Activated T-cell treated with anti-CD3 and anti-CD28 coated beads for 24 hours (primary cell): ENCODE measurements around the gene DHRS12.
A peak's percentile ranks its signal among the peaks of the same experiment; 100 is the strongest.

Source experiments
- DNase-seq: peaks from one replicate; pipeline ENCODE4 v3.0.0-alpha.2; 2020; ENCODE audit warnings: low read depth

DHRS12 gene

DNA sequence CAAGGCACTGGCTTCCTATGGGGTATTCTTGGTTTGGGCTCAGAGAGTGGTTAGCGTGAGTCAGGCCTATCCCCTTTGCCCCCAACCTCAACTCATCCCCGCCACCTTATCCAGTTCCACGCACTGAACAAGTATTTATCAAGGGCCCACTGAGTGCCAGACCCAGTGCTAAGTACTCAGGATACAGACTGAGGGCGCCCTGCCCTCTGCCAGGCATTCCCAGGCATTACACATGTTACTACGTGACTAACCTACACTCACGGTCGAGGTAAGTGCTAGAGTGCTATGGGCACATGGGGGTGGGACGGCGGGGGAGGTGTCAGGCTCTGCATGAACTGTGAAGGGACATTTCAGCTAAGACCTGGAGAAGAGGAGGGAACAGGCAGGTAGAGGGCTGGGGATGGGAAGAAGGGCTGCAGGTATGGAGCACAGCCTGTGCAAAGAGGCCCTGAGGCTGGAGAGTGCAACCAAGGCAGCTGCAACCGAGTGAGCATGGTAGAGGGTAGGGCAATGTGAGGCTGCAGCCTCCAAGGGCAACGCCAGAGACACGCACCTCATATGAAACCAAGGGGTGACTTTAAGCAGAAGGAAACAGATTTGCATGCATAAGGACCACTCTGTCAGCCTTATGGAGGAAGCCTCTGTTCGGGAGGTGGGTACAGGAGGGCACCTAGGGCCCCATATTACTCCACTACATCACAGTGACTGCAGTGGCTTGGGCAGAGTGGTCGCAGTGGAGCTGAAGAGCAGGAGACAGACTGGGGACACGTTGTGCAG lies 22.5 kb downstream of the DHRS12 start:
- no peak for DNase-seq

DNA sequence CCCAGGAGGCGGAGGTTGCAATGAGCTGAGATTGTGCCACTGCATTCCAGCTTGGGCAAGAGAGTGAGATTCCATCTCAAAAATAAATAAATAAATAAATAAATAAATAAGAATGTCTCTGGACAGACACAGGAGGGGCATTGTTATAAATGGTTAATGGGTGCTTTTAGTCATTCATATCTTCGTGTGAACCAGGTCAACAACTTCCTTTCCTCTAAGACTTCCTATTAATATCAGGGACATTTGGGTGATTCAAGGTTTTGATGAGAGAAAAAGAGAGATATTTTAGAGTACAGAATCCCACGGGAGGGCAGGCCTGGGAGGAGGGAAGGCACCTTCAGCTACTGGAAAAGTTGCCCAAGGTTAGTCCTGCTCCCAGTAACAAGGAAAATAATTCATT lies 23.9 kb downstream of the DHRS12 start:
- no peak for DNase-seq

DNA sequence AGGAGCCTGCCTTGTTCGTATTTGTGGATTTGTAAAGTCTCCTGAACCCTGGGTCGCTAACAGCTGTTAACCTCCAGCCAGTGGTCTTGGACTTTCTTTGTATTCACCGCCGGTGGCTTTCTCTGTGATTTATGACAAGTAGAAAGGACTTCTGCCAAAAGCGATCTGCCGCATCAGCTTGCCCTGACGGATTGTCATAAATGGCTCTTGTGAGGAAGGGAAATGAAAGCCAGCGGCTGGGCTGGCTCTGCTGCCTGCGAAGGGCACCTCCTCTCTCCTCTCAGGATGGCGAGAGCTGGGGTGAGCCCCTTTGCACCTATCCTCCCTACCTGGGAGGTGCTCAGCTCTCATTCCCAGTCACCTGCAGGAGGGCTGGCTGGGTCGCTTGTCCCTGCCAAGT lies 25.6 kb downstream of the DHRS12 start:
- no peak for DNase-seq

DNA sequence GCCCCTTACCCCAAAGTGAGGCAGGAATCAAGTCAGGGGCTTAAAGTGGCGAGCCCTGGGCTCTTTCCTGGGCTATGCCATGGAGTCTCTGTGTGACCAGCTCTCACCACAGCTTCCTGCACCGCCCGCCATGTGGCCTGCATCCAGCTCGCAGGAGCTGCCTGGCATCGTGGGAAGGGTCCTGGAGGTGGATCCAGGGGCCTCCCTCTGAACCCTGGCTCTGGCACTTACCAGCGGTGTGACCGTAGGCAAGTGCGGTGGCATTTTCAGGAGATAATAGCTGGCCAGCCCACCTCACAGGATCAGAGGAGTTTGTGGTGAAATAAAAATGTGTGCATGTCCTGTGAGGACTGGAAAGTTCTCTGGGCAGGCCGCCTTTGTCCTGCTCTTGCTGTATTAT lies 26.0 kb downstream of the DHRS12 start:
- no peak for DNase-seq

DNA sequence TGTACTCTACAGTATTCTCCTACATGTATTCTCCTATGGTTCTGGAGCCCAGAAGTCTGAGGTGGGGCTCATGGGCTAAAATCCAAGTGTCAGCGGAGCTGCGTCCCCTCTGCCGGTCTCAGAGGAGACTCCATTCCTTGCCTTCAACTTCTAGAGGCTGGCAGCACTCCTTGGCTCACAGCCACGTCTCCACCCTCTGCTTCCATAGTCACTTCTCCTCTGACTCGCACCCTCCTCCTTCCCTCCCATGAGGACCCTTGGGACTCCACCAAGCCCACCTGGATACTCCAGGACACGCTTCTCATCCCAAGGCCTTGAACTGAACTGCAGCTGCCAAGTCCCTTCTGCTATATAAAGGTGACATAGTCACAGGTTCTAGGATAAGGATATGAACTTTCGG lies 27.8 kb downstream of the DHRS12 start:
- no peak for DNase-seq

DNA sequence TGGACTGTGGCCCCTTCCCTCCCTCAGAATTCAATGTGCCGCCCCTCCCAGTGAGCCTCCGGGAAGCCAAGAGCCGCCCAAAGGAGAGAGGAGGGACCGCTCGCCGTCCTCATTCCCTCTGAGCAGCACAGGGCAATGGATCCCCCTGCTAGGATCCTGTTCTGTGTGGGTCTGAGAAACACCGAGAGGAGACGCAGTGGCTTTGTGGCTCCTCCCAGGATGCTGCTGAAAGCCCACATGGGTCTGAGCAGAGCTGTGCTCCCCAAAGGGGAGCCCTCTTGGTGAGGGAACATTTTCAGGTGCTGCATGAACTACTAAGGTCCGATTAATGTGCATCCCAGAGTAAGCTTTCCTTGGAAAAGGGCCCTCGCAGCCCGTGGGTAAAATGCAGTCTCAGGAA lies 30.4 kb downstream of the DHRS12 start:
- DNase-seq, result no peak

DNA sequence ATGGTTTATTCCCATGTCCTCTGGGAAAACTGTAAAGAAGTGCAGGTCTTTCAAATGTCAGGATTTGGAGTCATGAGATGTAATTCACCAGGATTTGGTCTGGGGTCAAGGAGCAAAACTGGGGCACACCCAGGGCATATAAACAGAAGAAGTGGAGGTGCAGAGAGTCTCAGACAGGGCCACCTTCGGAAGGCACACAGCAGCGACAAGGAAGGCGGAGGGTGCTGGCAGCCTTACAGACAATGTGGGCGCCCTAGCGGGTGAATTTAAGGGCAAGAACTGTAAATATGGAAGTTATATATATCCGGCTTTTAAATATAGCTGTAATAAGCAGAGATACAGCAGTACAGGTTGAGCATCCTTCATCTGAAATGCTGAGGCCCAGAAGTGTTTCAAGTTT lies 31.2 kb downstream of the DHRS12 start:
- DNase-seq, result no peak

DNA sequence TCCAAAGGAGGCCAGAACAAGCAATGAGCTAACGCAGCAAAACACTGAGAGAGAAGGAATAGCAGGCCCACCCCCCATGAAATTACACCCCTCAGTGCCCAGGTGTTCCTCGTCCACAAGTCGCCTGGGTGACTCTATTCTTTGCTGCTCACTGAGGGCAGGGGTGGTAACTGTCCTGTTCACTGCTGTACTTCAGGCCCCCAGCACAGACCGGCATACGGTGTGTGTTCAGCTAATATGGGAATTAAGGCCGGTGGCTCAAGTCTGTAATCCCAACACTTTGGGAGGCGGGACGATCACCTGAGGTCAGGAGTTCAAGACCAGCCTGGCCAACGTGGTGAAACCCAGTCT lies 31.9 kb downstream of the DHRS12 start:
- DNase-seq, result no peak

DNA sequence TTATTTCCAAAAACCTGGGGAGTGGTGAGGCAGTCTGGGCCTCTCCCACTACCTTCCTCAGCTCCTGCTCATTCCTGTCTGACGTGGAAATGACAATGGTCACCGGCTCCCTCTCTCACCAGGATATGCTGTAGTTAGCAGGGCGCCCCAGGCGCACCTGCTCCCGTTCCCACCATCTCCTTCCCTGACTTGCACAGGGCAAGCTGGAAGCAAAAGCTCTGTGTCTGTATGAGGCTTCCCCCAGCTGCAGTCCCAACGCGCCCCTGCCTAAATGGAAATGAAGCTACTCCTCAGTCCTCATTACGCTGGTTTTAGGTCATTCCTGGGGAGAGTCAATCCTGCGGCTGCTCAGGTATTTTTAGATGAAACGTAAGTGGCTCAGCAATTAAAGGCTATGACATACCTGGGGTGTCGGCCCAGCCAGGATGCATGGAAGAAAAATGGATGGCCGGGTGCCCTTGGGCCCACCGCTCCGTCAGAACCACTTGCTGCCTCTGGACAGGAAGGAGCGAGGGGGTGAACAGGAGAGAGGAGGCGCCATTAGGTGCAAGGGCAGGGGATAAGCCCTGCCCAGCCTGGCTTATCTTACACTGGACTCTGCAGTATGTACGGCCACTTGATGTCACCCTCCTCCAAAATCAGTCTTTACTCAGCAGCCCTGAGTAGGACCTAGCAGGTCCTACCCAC lies 32.4 kb downstream of the DHRS12 start:
- no peak for DNase-seq

DNA sequence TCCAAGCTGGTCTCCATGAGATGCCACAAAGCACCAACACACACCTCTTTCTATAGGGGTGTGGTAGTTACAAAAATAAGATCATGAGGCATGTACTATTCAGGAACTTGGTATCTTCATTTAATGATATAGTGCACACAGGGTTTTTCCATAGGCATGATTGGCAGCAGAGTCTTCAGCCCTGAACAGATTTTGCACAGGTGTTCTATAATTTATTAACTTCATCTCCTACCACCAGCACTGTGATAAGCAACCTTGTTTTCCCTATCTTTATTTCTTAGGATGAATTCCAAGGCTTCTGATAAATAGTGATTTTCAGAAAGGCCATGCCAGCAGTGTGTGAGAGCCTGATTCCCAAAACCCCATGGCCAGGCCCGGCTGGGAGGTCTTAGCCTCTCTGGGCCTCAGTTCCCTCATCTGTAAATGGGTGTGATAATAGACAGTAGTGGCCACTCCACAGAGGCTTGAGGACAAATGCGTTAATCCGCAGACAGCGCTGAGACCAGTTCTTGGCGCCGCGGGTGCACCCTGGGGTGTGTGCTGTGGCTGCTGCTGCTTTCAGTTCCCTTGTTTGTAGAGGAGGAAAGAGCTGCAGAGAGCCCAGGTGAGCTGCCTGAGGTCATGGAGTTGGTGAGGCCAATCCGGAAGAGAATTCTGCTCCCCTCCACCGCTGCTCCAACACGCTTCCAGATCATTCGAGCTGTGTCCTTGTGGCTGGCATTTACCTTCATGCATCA lies 33.1 kb downstream of the DHRS12 start:
- DNase-seq, result no peak

DNA sequence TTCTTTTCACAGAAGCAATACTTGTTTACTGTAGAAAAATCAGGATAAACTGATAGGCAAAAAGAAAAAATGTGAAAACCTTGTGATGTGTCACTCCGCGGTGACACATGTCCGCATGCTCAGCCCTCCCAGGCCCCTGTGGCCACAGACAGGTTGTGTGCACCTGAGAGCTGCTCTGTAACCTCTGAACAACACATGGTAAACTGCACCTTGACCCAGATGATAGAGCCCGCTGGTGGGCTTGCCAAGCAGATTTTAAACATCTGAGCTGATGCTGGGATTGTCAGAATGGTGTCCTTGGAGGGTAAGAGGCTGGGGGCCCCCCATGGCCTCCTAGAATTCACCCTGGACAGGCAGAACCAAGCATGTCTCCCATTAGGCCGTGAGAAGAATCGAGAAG lies 33.8 kb downstream of the DHRS12 start:
- no peak for DNase-seq

DNA sequence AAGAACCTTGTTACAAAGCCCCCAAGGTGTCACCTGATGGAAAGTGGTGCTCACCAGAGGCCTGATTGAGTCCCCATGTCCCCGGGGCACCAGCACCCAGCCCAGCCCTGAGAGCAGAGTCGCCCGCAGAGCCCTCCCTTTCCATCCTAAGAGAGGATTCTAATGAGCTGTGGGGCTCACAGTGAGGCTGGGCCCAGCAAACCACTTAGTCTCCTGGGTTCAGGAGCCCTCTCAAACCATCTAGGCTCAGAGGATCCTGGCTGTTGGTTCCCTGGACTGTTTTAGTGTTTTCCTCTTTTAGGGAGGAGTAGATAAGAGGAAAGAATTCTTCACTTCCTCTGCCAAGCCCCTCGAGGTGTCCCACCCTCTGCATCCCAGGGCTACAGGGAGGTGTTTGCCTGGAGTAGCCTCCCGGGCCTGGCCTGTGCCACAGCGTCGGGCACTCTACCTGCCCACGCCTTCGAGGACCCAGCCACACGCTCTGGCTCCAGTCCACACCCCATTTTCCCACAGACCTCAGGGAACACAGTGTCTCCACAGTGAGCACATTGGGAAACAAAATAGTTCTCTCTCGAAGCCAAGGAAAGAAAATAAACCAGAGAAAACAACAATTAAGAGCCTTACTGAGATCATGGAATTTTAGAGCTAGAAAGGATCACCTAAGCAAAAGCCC lies 34.4 kb downstream of the DHRS12 start:
- no peak for DNase-seq

DNA sequence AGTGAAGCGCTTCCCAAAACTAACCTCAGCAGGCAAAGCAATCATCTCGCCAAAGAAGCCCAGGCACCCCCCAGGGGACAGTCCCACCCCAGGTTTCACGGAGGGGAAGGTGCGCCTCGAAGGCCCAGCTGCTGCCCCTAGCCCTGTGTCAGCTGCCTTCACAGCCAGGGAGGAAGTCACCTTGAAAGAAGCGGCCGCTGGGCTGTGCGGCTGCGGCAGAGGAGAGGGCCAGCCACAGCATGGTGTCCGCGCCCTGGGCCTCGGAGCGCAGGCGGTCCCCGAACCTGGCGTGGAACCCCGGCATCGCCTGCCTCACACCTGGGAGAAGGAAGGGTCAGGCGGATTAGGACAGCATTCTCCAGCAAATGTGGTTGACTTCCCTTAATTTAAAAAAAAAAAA lies 35.0 kb downstream of the DHRS12 start:
- no peak for DNase-seq

DNA sequence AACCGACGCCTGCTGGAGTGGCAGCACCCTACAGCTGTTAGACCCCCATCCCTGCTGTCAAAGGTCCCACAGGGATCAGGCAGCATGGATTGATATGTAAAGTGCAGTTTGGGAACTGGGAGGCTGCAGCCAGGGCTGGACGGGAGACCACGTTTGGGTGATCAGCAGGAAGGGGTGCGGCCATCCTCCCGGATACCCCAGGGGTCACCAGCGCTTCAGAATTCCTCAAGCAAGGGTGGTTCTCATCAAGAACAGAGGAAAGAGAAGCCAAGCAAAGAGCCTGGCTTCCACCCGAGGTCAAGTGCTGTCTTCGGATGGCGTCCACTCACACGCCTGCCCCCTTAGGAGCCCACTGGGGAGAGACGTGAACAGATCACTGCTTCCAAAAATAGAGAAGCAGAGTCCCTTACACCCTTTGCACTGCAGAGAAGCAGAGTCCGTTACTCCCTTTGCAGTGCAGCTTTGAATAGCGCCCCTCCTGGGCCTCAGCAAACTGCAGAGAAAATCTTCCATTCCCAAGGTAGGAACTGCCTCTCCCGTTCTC lies 35.5 kb downstream of the DHRS12 start:
- DNase-seq, result no peak

DNA sequence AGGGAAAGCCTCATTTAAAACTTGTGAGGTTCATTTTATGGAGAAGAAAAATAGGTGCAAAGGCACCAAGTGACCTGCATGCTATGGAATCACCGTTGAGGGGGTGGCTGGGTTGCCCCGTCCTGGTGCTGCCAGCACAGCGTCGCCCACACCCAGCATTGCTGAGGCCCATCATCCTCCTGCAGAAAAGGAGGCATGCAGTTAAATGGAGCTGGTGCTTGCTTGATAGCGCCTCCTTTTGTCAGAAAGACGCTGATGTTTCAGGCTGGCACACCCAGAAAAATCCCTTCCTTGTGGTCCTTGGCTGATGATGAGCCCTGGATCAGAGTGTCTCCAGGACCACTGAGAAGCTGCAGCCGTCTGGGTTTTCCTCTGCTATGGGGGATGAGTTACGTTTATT lies 36.9 kb downstream of the DHRS12 start:
- no peak for DNase-seq

DNA sequence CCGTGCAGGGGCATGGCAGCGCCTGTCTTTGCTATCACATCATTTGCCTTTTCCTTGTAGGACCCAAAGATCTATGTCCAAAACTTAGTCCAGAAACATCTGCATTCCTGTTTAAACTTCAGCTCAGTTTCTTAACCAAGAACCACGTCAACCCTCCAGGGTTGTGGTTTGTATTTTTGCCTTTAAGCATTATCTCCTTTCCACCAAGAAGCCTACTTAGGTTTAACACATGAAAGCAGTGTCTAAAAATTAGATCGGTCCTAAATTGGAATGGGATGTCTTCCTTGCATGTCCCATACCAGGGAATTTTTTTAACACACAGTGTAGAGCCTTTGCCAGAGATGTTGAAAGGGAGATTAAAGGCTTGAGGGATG lies 38.8 kb downstream of the DHRS12 start:
- DNase-seq, result no peak

DNA sequence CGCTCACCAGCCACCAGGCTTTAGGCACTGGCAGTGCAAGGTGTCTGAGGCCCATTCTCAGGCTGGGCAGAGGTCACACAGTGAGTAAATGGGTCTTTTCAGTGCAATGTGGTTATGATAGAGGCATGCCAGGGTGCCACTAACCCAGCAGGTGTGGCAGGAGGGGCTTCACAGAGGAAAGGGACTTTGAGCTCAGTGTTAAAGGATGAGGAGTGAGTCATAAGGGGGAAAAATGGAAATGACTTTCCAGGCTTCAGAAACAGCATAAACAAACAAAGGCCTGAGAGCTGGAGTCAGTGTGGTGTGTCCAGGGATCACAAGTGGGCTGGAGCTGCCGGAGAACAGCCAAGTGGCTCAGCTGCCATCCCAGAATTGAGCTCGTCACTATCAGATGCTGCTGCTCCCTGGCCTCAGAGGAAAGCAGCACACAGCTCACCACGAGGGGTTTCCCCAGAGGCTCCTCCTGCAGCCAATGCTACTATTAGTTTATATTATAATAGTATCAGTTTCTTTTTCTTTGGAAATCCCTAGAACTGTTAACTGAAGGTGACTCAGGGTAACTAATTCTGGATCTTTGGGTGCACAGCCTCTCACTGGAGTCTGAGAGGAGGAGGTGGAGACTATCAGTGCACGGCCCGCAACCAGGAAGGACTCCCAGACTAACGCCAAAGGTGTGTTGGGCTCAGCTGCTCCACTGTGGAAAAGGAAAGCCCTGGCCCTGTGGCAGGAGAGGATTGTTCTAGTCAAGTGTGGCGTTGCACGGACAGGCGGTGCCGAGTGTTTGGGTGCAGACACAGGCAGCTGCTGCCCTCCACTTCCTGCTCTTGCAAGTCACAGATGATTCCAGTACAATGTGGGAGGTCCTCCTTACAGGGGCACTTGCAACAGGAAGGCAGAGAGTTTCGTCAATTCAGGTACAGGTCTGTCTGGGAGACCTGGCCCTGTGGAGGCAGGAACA lies 39.5 kb downstream of the DHRS12 start:
- DNase-seq, result peak; percentile 63

DNA sequence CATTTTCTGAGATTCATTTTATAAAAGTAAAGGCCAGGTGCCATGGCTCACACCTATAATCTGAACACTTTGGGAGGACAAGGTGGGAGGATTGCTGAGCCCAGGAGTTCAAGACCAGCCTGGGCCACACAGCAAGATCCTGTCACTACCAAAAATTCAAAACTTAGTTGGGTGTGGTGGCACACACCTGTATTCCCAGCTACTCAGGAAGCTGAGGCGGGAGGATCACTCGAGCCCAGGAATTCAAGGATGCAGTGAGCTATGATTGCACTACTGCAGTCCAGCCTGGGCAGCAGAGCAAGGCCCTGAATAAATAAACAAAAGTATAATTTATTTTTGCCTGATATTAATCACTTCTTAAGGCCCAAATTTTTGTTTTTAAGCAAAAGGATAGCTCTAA lies 40.5 kb downstream of the DHRS12 start:
- DNase-seq, result no peak

DNA sequence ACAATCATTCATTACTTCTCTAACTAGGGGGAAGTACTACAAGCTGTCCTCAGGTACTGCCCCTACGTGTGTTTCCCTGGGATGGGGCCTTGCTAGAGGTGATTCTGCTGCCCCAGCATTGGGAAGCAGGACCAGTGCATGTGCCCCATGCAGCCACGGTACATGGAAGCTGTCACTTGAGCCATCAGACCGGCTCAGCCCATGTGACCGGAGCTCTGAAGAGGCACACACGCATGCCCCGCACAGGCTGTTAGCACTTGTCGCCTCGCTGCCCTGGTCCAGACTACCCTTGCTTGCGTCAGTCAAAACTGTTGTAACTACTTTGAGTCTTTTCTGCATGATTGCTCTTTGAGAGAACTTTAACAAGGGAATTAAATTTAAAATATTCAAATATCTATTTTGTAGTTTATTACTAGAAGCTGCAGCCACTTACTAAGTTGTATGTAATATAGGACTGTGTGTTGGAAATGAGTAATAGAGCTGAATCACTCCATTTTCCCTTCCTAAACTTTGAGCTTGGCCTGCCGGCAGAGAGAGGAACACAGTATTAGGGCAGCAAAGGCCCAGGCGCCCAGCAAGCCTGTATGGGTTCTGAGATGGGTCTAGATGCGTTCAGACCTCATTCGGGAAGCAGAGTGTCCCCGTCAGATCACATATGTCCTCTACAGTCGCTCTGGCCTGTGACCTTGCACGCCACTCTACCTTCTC lies 42.2 kb downstream of the DHRS12 start:
- DNase-seq, result no peak

DNA sequence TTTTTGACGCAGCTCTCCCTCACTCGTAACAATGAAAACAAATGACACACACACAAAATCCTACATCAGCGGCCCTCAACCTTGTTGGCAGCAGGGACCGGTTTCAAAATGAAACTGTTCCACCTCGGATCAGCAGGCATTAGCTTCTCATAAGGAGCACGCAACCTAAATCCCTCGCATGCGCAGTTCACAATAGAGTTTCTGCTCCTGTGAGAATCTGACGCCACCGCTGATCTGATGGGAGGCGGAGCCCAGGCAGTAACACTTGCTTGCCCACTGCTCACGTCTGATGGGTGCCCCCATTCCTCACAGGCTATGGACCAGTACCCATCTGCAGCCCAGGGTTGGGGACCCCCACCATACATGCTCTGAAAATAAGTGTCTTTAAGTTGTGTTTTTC lies 43.4 kb downstream of the DHRS12 start:
- DNase-seq, result no peak

DNA sequence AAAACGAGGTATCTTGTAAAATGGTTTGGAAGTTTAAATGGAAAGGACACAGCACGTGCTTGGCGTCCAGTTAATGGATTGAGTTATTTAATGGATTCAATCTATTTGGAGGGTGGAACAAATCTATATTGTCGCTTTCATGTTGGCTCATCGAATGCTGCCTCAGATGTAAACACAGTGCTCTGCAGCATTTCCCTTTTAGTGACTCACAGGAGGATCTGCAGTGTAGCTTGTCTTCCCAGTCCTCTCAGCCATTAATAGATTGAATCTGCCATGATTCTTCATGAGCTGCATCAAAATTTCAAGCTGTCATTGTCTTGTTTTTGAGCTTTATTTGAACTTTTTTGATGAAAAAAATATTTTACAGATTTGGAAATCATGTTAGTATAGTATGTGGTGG lies 44.7 kb downstream of the DHRS12 start:
- DNase-seq, result no peak
